IMR-90 (cell line): Measurements from ENCODE around the gene XDH. TPM values are rescaled to one million over a fixed set of nuclear protein-coding genes. Genes with fewer than 3 reads are reported as not detected.

Experiments
- ATAC-seq: fragments of 200-7000 bp; cut with Tn5 transposase; 2 replicates; pipeline ENCODE4 v1.9.1; 2020; ENCODE audit warnings: low read depth, mild to moderate bottlenecking, moderate library complexity
- BruUV-seq: library from RNA; stranded (reverse); fragments of 400-500 nt; replicated peaks from 2 replicates; lab custom pipeline; 2021; lab: Mats Ljungman, UMichigan
- CTCF ChIA-PET: fragments of 300-600 bp; formaldehyde crosslinking; extraction: SDS; loops from one replicate; lab custom pipeline; 2021; ENCODE audit warnings: antibody characterized with exemption; lab: Yijun Ruan, JAX
- POLR2A ChIA-PET: fragments of 300-600 bp; sonication (Branson Sonifier 250); formaldehyde crosslinking; loops from one replicate; lab custom pipeline; 2022; ENCODE audit warnings: antibody characterized with exemption; ENCODE audit not compliant: unreplicated experiment; lab: Charles Lee
- DNase-seq: peaks from one replicate; pipeline ENCODE4 v3.0.0; 2013
- H2AFZ ChIP-seq: replicated peaks from 2 replicates; pipeline ENCODE3; 2013; ENCODE audit warnings: low read length, mild to moderate bottlenecking; ENCODE audit not compliant: poor library complexity
- H2AK5ac ChIP-seq: 2 replicates; pipeline ENCODE4 v1.6.1; 2013; ENCODE audit warnings: low read depth, low read length, inconsistent platforms
- H2AK9ac ChIP-seq: replicated peaks from 2 replicates; pipeline ENCODE3; 2013; ENCODE audit warnings: mild to moderate bottlenecking, low read depth, low read length, moderate library complexity; ENCODE audit not compliant: poor library complexity
- H2BK120ac ChIP-seq: 2 replicates; pipeline ENCODE4 v1.6.1; 2013; ENCODE audit warnings: low read depth, low read length, inconsistent platforms
- H2BK15ac ChIP-seq: 3 replicates; pipeline ENCODE4 v1.6.1; 2013; ENCODE audit warnings: low read depth, low read length, inconsistent platforms
- H2BK20ac ChIP-seq: 2 replicates; pipeline ENCODE4 v1.6.1; 2013; ENCODE audit warnings: low read depth, mild to moderate bottlenecking, inconsistent platforms, low read length, moderate library complexity
- H2BK5ac ChIP-seq: 2 replicates; pipeline ENCODE4 v1.6.1; 2013; ENCODE audit warnings: mild to moderate bottlenecking, low read depth, low read length, inconsistent platforms; ENCODE audit not compliant: poor library complexity, severe bottlenecking
- H3K14ac ChIP-seq: replicated peaks from 2 replicates; pipeline ENCODE4 v1.6.1; 2013; ENCODE audit warnings: low read depth, low read length, inconsistent platforms
- H3K18ac ChIP-seq: 2 replicates; pipeline ENCODE4 v1.6.1; 2013; ENCODE audit warnings: low read depth, low read length, control low read depth
- H3K23ac ChIP-seq: 2 replicates; pipeline ENCODE4 v1.6.1; 2013; ENCODE audit warnings: low read depth, low read length, inconsistent platforms
- H3K27ac ChIP-seq: 2 replicates; pipeline ENCODE4 v1.5.1; 2013; ENCODE audit warnings: mild to moderate bottlenecking, control low read depth, low read length; ENCODE audit not compliant: insufficient read depth
- H3K27me3 ChIP-seq: 2 replicates; pipeline ENCODE4 v1.6.1; 2013; ENCODE audit warnings: low read length; ENCODE audit not compliant: control insufficient read depth, insufficient read depth
- H3K36me3 ChIP-seq: 2 replicates; pipeline ENCODE4 v1.6.1; 2013; ENCODE audit warnings: low read length, mixed read lengths; ENCODE audit not compliant: control insufficient read depth, insufficient read depth
- H3K4ac ChIP-seq: 2 replicates; pipeline ENCODE4 v1.6.1; 2013; ENCODE audit warnings: low read depth, low read length, inconsistent platforms
- H3K4me1 ChIP-seq: 2 replicates; pipeline ENCODE4 v1.6.1; 2013; ENCODE audit warnings: low read length, mixed read lengths; ENCODE audit not compliant: control insufficient read depth, insufficient read depth
- H3K4me2 ChIP-seq: 2 replicates; pipeline ENCODE4 v1.6.1; 2013; ENCODE audit warnings: low read depth, mild to moderate bottlenecking, control low read depth, low read length, moderate library complexity
- H3K4me3 ChIP-seq: 2 replicates; pipeline ENCODE4 v1.5.1; 2013; ENCODE audit warnings: low read depth, mild to moderate bottlenecking, control low read depth, low read length, moderate library complexity; ENCODE audit not compliant: insufficient read depth
- H3K56ac ChIP-seq: 2 replicates; pipeline ENCODE4 v1.6.1; 2013; ENCODE audit warnings: low read length, inconsistent platforms; ENCODE audit not compliant: insufficient read depth; ENCODE audit errors: extremely low read depth
- H3K79me1 ChIP-seq, 2 experiments: 2 replicates each; pipeline ENCODE4 v1.6.1; 2013; ENCODE audit warnings: low read length in 2 of 2, inconsistent platforms in 1 of 2, low read depth in 1 of 2
- H3K9ac ChIP-seq: 2 replicates; pipeline ENCODE4 v1.6.1; 2013; ENCODE audit warnings: low read depth, low read length, control low read depth
- H3K9me1 ChIP-seq: 2 replicates; pipeline ENCODE4 v1.6.1; 2013; ENCODE audit warnings: low read length, inconsistent platforms; ENCODE audit not compliant: insufficient read depth
- H3K9me3 ChIP-seq: 2 replicates; pipeline ENCODE4 v1.6.1; 2013; ENCODE audit warnings: low read length; ENCODE audit not compliant: control insufficient read depth, insufficient read depth
- H4K20me1 ChIP-seq: 2 replicates; pipeline ENCODE4 v1.6.1; 2013; ENCODE audit warnings: low read length, inconsistent platforms; ENCODE audit not compliant: insufficient read depth
- H4K5ac ChIP-seq: 2 replicates; pipeline ENCODE4 v1.6.1; 2013; ENCODE audit warnings: mild to moderate bottlenecking, low read depth, low read length, control low read depth
- H4K8ac ChIP-seq, 2 experiments: 2 replicates each; pipeline ENCODE4 v1.6.1; 2013; ENCODE audit warnings: low read depth in 2 of 2, low read length in 2 of 2, control low read depth in 1 of 2, inconsistent platforms in 1 of 2
- H4K91ac ChIP-seq: 2 replicates; pipeline ENCODE4 v1.6.1; 2013; ENCODE audit warnings: low read depth, low read length, inconsistent platforms; ENCODE audit not compliant: insufficient read depth
- BHLHE40 ChIP-seq: fragments of 150-350 bp; IDR thresholded peaks from 2 replicates; pipeline ENCODE4 v1.6.1; 2016; ENCODE audit warnings: mild to moderate bottlenecking, low read depth, low read length
- CEBPB ChIP-seq: IDR thresholded peaks from 2 replicates; pipeline ENCODE4 v1.6.1; 2012; ENCODE audit warnings: low read depth, low read length, improper control_type of control experiment
- FOS ChIP-seq: fragments of 150-350 bp; IDR thresholded peaks from 2 replicates; pipeline ENCODE4 v1.6.1; 2016; ENCODE audit warnings: low read depth, low read length
- MAFK ChIP-seq: IDR thresholded peaks from 2 replicates; pipeline ENCODE4 v1.6.1; 2012; ENCODE audit warnings: low read depth, low read length, improper control_type of control experiment
- MAZ ChIP-seq: IDR thresholded peaks from 2 replicates; pipeline ENCODE4 v1.6.1; 2012; ENCODE audit warnings: low read depth, mild to moderate bottlenecking, low read length, improper control_type of control experiment, moderate library complexity, borderline replicate concordance
- POLR2A ChIP-seq: IDR thresholded peaks from 2 replicates; pipeline ENCODE4 v1.6.1; 2012; ENCODE audit warnings: mild to moderate bottlenecking, low read depth, low read length
- RFX5 ChIP-seq: IDR thresholded peaks from 2 replicates; pipeline ENCODE4 v1.8.0; 2012; ENCODE audit warnings: low read depth, mild to moderate bottlenecking, low read length, moderate library complexity
- WGBS, 2 experiments: methylation state at CpG; one replicate each; pipeline versions ENCODE4 v1.1.5 to v1.1.7; 2013; ENCODE audit warnings: missing lambda C conversion rate in 2 of 2; ENCODE audit not compliant: insufficient read length in 1 of 2; ENCODE audit errors: extremely low coverage in 2 of 2; 5-methylcytosine and 5-hydroxymethylcytosine counted together
- dilution Hi-C: fragments of 300-500 bp; cut with HindIII; formaldehyde crosslinking; loops from one replicate; pipeline ENCODE4 v1.14.3; 2018; ENCODE audit warnings: low sequenced_read_pairs; ENCODE audit not compliant: unreplicated experiment
- in situ Hi-C: fragments of 300-500 bp; cut with MboI; formaldehyde crosslinking; loops from 3 replicates; pipeline ENCODE4 v1.14.3; 2019; ENCODE audit warnings: low sequenced_read_pairs, inconsistent platforms, mixed read lengths
- intact Hi-C: fragments of 100-400 bp; cut with micrococcal nuclease; formaldehyde crosslinking; loops from 2 replicates; pipeline ENCODE4 v1.10.0; 2022
- polyA plus RNA-seq, 3 experiments: library from polyadenylated mRNA; depleted of rRNA; stranded (reverse); fragments of >200 nt; gene quantifications; 2 replicates each; pipeline ENCODE4 v1.2.3, GENCODE V29; 2012; ENCODE audit warnings: low replicate concordance in 1 of 3
- total RNA-seq: library from RNA; depleted of rRNA; stranded (reverse); fragments of >200 nt; gene quantifications from 2 replicates; pipeline ENCODE4 v1.2.3, GENCODE V29; 2012
- TF ChIP-seq, protein P1 (sequence below): fragments of 150-350 bp; IDR thresholded peaks from 2 replicates; pipeline ENCODE4 v1.6.1; 2017; ENCODE audit warnings: mild to moderate bottlenecking, antibody characterized with exemption, low read length, low read depth
- TF ChIP-seq, protein P2 (sequence below): fragments of 150-350 bp; IDR thresholded peaks from 2 replicates; pipeline ENCODE4 v1.6.1; 2016; ENCODE audit warnings: low read depth, mild to moderate bottlenecking, low read length, moderate library complexity, borderline replicate concordance

The XDH gene
- total and polyA plus RNA-seq, 2 of the 4 experiments (the other 2 are of a cell fraction) = 0.46 to 1.1 TPM

DNA sequence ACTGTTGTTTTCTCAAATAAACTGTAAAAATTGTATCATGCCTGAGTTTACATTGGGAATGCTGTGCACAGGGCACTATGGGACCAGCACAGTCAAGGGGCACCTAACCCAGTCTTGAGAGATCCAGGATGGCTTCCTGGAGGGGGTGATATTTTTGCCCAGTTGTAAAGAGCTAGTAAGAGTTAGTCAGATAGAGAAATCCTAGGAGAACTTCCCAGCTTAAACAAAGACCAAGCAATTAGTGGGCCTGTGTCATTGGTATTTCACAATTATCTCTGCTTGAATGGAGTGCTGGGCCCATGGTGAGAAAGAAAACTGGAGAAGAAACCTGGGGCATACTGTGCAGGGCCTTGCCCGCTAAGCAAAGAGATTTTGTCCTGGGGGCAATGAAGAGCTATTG, 12.2 kb downstream of the XDH start:
- dilution Hi-C loops (no loop called here), in situ Hi-C loops (no loop called here), intact Hi-C loops (no loop called here)
- no peak for TF ChIP-seq POLR2A
- peak; percentile 66 for TF ChIP-seq CEBPB
- TF ChIP-seq MAZ = no peak
- TF ChIP-seq MAFK = no peak
- TF ChIP-seq FOS = no peak
- TF ChIP-seq BHLHE40 = no peak
- TF ChIP-seq, protein P1, sequence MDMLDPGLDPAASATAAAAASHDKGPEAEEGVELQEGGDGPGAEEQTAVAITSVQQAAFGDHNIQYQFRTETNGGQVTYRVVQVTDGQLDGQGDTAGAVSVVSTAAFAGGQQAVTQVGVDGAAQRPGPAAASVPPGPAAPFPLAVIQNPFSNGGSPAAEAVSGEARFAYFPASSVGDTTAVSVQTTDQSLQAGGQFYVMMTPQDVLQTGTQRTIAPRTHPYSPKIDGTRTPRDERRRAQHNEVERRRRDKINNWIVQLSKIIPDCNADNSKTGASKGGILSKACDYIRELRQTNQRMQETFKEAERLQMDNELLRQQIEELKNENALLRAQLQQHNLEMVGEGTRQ = no peak
- TF ChIP-seq, protein P2, sequence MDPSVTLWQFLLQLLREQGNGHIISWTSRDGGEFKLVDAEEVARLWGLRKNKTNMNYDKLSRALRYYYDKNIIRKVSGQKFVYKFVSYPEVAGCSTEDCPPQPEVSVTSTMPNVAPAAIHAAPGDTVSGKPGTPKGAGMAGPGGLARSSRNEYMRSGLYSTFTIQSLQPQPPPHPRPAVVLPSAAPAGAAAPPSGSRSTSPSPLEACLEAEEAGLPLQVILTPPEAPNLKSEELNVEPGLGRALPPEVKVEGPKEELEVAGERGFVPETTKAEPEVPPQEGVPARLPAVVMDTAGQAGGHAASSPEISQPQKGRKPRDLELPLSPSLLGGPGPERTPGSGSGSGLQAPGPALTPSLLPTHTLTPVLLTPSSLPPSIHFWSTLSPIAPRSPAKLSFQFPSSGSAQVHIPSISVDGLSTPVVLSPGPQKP = no peak
- no peak for TF ChIP-seq RFX5
- Histone ChIP-seq H2AFZ (no peak overlapping the region), H3K9ac (no peak overlapping the region), H2BK20ac (peak overlapping the region; percentile 27; the same call in 1 of the 2 replicates), H3K4me1 (peaks cover 10% of the 10 kb centered on the region; the same call in 1 of the 2 replicates), H3K4ac (peak overlapping the region; percentile 12; the same call in 1 of the 2 replicates), H4K8ac (peak overlapping the region in 1 of 2 experiments; percentile 35; a peak in 2 of 4 replicates), H4K20me1 (no peaks in the 10 kb centered on the region), H3K56ac (no peak overlapping the region), H2AK9ac (no peak overlapping the region), H3K9me3 (no peaks in the 10 kb centered on the region), H3K9me1 (peaks cover 5% of the 10 kb centered on the region; the same call in 1 of the 2 replicates), H3K27me3 (no peaks in the 10 kb centered on the region), H3K27ac (peak overlapping the region; percentile 37; the same call in 1 of the 2 replicates), H3K4me3 (no peak overlapping the region), H4K91ac (no peak overlapping the region), H2BK5ac (peak overlapping the region; percentile 27), H3K23ac (no peak overlapping the region), H3K14ac (no peak overlapping the region; the same call in 1 of the 2 replicates), H4K5ac (peak overlapping the region; percentile 13; the same call in 1 of the 2 replicates), H2AK5ac (peak overlapping the region; percentile 37; the same call in 1 of the 2 replicates), H2BK120ac (peak overlapping the region; percentile 60), H3K4me2 (no peak overlapping the region), H3K36me3 (no peaks in the 10 kb centered on the region), H3K79me1 (no peaks in the 10 kb centered on the region), H2BK15ac (peak overlapping the region; percentile 36; the same call in 1 of the 3 replicates), H3K18ac (peak overlapping the region; percentile 55; the same call in 1 of the 2 replicates)
- ChIA-PET POLR2A (no interaction called here), CTCF (interaction anchor here (0.8 to 1.1 kb wide), 3 partner anchors 10 to 691 kb away, joined by 3 to 4 read pairs (median 4); no protein-coding TSS in a partner anchor)
- ATAC-seq = no peak
- no TSS peak for BruUV-seq
- DNase-seq = peak; percentile 28
- WGBS, 2 experiments = 33% methylated on average over 1 of the region's 1 CpG; no CpG with 5 or more reads in 1 of the 2 experiments
